ENCODE results near the gene PARP14.
"Not testable (repeated sequence)": the region's sequence is repeated elsewhere in the genome, so short reads cannot be mapped to it uniquely, and the experiment has no call there.

The PARP14 gene

GRCh38 chr3:122742234-122742633 is 61.6 kb downstream of the PARP14 start:
- H3K27ac ChIP-seq (ENCODE audit: low read depth, low read length), result no peak overlapping the region
- no peaks in the 10 kb centered on the region for H3K4me1 ChIP-seq (ENCODE audit: control insufficient read depth in 5 of 5, insufficient read depth in 5 of 5, low read length in 5 of 5)
- H3K36me3 ChIP-seq (ENCODE audit: control insufficient read depth in 5 of 5, insufficient read depth in 5 of 5, low read length in 5 of 5), result peaks cover 20 to 40% (median 24%) of the 10 kb centered on the region in 5 donors

GRCh38 chr3:122743581-122744120 is 63.0 kb downstream of the PARP14 start:
- Histone ChIP-seq H3K9ac (ENCODE audit: low read length in 5 of 5) (no peak overlapping the region), H3K4me1 (ENCODE audit: control insufficient read depth in 5 of 5, insufficient read depth in 5 of 5, low read length in 5 of 5) (no peaks in the 10 kb centered on the region), H3K27me3 (ENCODE audit: control insufficient read depth in 5 of 5, insufficient read depth in 4 of 5, low read length in 5 of 5) (no peaks in the 10 kb centered on the region), H3K36me3 (ENCODE audit: control insufficient read depth in 5 of 5, insufficient read depth in 5 of 5, low read length in 5 of 5) (peaks cover 20 to 40% (median 24%) of the 10 kb centered on the region in 5 donors), H3K27ac (ENCODE audit: low read depth, low read length) (no peak overlapping the region), H3K9me3 (ENCODE audit: control insufficient read depth in 5 of 5, low read length in 5 of 5) (peaks cover 0 to 3% (median 0%) of the 10 kb centered on the region in 5 donors), H3K4me3 (ENCODE audit: low read depth in 1 of 5, low read length in 5 of 5) (no peak overlapping the region)

More at GRCh38 chr3:122742234-122742633, 61.6 kb downstream of the PARP14 start:
- peaks cover 0 to 3% (median 0%) of the 10 kb centered on the region in 5 donors for H3K9me3 ChIP-seq (ENCODE audit: control insufficient read depth in 5 of 5, low read length in 5 of 5)
- no peak overlapping the region for H3K9ac ChIP-seq (ENCODE audit: low read length in 5 of 5)
- no peaks in the 10 kb centered on the region for H3K27me3 ChIP-seq (ENCODE audit: control insufficient read depth in 5 of 5, insufficient read depth in 4 of 5, low read length in 5 of 5)
- H3K4me3 ChIP-seq (ENCODE audit: low read depth in 1 of 5, low read length in 5 of 5), result no peak overlapping the region

GRCh38 chr3:122745369-122746021 is 64.9 kb downstream of the PARP14 start:
- Histone ChIP-seq H3K4me1 (ENCODE audit: control insufficient read depth in 5 of 5, insufficient read depth in 5 of 5, low read length in 5 of 5) (no peaks in the 10 kb centered on the region), H3K9me3 (ENCODE audit: control insufficient read depth in 5 of 5, low read length in 5 of 5) (peaks cover 0 to 3% (median 0%) of the 10 kb centered on the region in 5 donors), H3K36me3 (ENCODE audit: control insufficient read depth in 5 of 5, insufficient read depth in 5 of 5, low read length in 5 of 5) (peaks cover 8 to 30% (median 14%) of the 10 kb centered on the region in 5 donors), H3K9ac (ENCODE audit: low read length in 5 of 5) (no peak overlapping the region), H3K4me3 (ENCODE audit: low read depth in 1 of 5, low read length in 5 of 5) (no peak overlapping the region), H3K27me3 (ENCODE audit: control insufficient read depth in 5 of 5, insufficient read depth in 4 of 5, low read length in 5 of 5) (no peaks in the 10 kb centered on the region), H3K27ac (ENCODE audit: low read depth, low read length) (no peak overlapping the region)

- peaks cover 10 to 32% (median 17%) of the 10 kb centered on the region in 5 donors for H3K36me3 ChIP-seq (ENCODE audit: control insufficient read depth in 5 of 5, insufficient read depth in 5 of 5, low read length in 5 of 5)
- not testable (repeated sequence) for H3K27me3 ChIP-seq (ENCODE audit: control insufficient read depth in 5 of 5, insufficient read depth in 4 of 5, low read length in 5 of 5); H3K27ac ChIP-seq (ENCODE audit: low read depth, low read length); H3K4me3 ChIP-seq (ENCODE audit: low read depth in 1 of 5, low read length in 5 of 5); H3K4me1 ChIP-seq (ENCODE audit: control insufficient read depth in 5 of 5, insufficient read depth in 5 of 5, low read length in 5 of 5); H3K9ac ChIP-seq (ENCODE audit: low read length in 5 of 5); H3K9me3 ChIP-seq (ENCODE audit: control insufficient read depth in 5 of 5, low read length in 5 of 5)
Measured at GRCh38 chr3:122747295-122747694, 66.7 kb downstream of the PARP14 start.

- Histone ChIP-seq H3K4me1 (ENCODE audit: control insufficient read depth in 5 of 5, insufficient read depth in 5 of 5, low read length in 5 of 5) (no peaks in the 10 kb centered on the region), H3K9me3 (ENCODE audit: control insufficient read depth in 5 of 5, low read length in 5 of 5) (no peaks in the 10 kb centered on the region), H3K4me3 (ENCODE audit: low read depth in 1 of 5, low read length in 5 of 5) (no peak overlapping the region), H3K36me3 (ENCODE audit: control insufficient read depth in 5 of 5, insufficient read depth in 5 of 5, low read length in 5 of 5) (peaks cover 7 to 32% (median 20%) of the 10 kb centered on the region in 5 donors), H3K9ac (ENCODE audit: low read length in 5 of 5) (no peak overlapping the region), H3K27ac (ENCODE audit: low read depth, low read length) (no peak overlapping the region), H3K27me3 (ENCODE audit: control insufficient read depth in 5 of 5, insufficient read depth in 4 of 5, low read length in 5 of 5) (no peaks in the 10 kb centered on the region)
Measured at GRCh38 chr3:122748347-122748746, 67.7 kb downstream of the PARP14 start.

GRCh38 chr3:122754929-122755328 is 74.3 kb downstream of the PARP14 start:
- Histone ChIP-seq H3K4me3 (ENCODE audit: low read depth in 1 of 5, low read length in 5 of 5) (no peak overlapping the region), H3K27ac (ENCODE audit: low read depth, low read length) (no peak overlapping the region), H3K27me3 (ENCODE audit: control insufficient read depth in 5 of 5, insufficient read depth in 4 of 5, low read length in 5 of 5) (no peaks in the 10 kb centered on the region), H3K9ac (ENCODE audit: low read length in 5 of 5) (no peak overlapping the region), H3K9me3 (ENCODE audit: control insufficient read depth in 5 of 5, low read length in 5 of 5) (no peaks in the 10 kb centered on the region), H3K36me3 (ENCODE audit: control insufficient read depth in 5 of 5, insufficient read depth in 5 of 5, low read length in 5 of 5) (peaks cover 19 to 52% (median 31%) of the 10 kb centered on the region in 5 donors), H3K4me1 (ENCODE audit: control insufficient read depth in 5 of 5, insufficient read depth in 5 of 5, low read length in 5 of 5) (peaks cover 0 to 7% (median 0%) of the 10 kb centered on the region in 5 donors)

GRCh38 chr3:122755491-122755890 is 74.9 kb downstream of the PARP14 start:
- H3K9me3 ChIP-seq (ENCODE audit: control insufficient read depth in 5 of 5, low read length in 5 of 5), result no peaks in the 10 kb centered on the region

GRCh38 chr3:122758877-122759560 is 78.4 kb downstream of the PARP14 start:
- H3K9ac ChIP-seq (ENCODE audit: low read length in 5 of 5), result no peak overlapping the region
- peaks cover 8 to 25% (median 16%) of the 10 kb centered on the region in 5 donors for H3K36me3 ChIP-seq (ENCODE audit: control insufficient read depth in 5 of 5, insufficient read depth in 5 of 5, low read length in 5 of 5)
- no peaks in the 10 kb centered on the region for H3K27me3 ChIP-seq (ENCODE audit: control insufficient read depth in 5 of 5, insufficient read depth in 4 of 5, low read length in 5 of 5)
- no peak overlapping the region for H3K4me3 ChIP-seq (ENCODE audit: low read depth in 1 of 5, low read length in 5 of 5)
- H3K9me3 ChIP-seq (ENCODE audit: control insufficient read depth in 5 of 5, low read length in 5 of 5), result no peaks in the 10 kb centered on the region
- no peak overlapping the region for H3K27ac ChIP-seq (ENCODE audit: low read depth, low read length)
- H3K4me1 ChIP-seq (ENCODE audit: control insufficient read depth in 5 of 5, insufficient read depth in 5 of 5, low read length in 5 of 5), result peaks cover 0 to 18% (median 0%) of the 10 kb centered on the region in 5 donors

More at GRCh38 chr3:122755491-122755890, 74.9 kb downstream of the PARP14 start:
- no peak overlapping the region for H3K9ac ChIP-seq (ENCODE audit: low read length in 5 of 5)
- no peaks in the 10 kb centered on the region for H3K27me3 ChIP-seq (ENCODE audit: control insufficient read depth in 5 of 5, insufficient read depth in 4 of 5, low read length in 5 of 5)
- H3K36me3 ChIP-seq (ENCODE audit: control insufficient read depth in 5 of 5, insufficient read depth in 5 of 5, low read length in 5 of 5), result peaks cover 19 to 48% (median 31%) of the 10 kb centered on the region in 5 donors
- no peak overlapping the region for H3K27ac ChIP-seq (ENCODE audit: low read depth, low read length)
- H3K4me1 ChIP-seq (ENCODE audit: control insufficient read depth in 5 of 5, insufficient read depth in 5 of 5, low read length in 5 of 5), result peaks cover 0 to 7% (median 0%) of the 10 kb centered on the region in 5 donors
- no peak overlapping the region for H3K4me3 ChIP-seq (ENCODE audit: low read depth in 1 of 5, low read length in 5 of 5)

GRCh38 chr3:122760453-122761271 is 80.0 kb downstream of the PARP14 start:
- Histone ChIP-seq H3K9ac (ENCODE audit: low read length in 5 of 5) (no peak overlapping the region), H3K27me3 (ENCODE audit: control insufficient read depth in 5 of 5, insufficient read depth in 4 of 5, low read length in 5 of 5) (no peaks in the 10 kb centered on the region), H3K9me3 (ENCODE audit: control insufficient read depth in 5 of 5, low read length in 5 of 5) (no peaks in the 10 kb centered on the region), H3K36me3 (ENCODE audit: control insufficient read depth in 5 of 5, insufficient read depth in 5 of 5, low read length in 5 of 5) (peaks cover 3 to 13% (median 11%) of the 10 kb centered on the region in 5 donors), H3K27ac (ENCODE audit: low read depth, low read length) (no peak overlapping the region), H3K4me1 (ENCODE audit: control insufficient read depth in 5 of 5, insufficient read depth in 5 of 5, low read length in 5 of 5) (peaks cover 0 to 18% (median 0%) of the 10 kb centered on the region in 5 donors), H3K4me3 (ENCODE audit: low read depth in 1 of 5, low read length in 5 of 5) (no peak overlapping the region)

Data from subcutaneous abdominal adipose tissue (tissue), 5 donors.